ENCODE data around the gene SLC44A4.
"Not testable (repeated sequence)": the region's sequence is repeated elsewhere in the genome, so short reads cannot be mapped to it uniquely, and the experiment has no call there.

Gene SLC44A4

GRCh38 chr6:31919624-31920303 is 41.0 kb upstream of the SLC44A4 start:
- DNase-seq (ENCODE audit: low read depth), result no peak
- H3K4me3 ChIP-seq (ENCODE audit: low read length), result no peak overlapping the region
- no peak for TF ChIP-seq CTCF (conservative IDR thresholded peaks at IDR 0.05; ENCODE audit: low read depth, low read length)

- TF ChIP-seq CTCF (conservative IDR thresholded peaks at IDR 0.05; ENCODE audit: low read depth, low read length), result no peak
These were observed 39.4 kb upstream of the SLC44A4 start for GRCh38 chr6:31918069-31918720.

GRCh38 chr6:31915756-31916155 is 37.0 kb upstream of the SLC44A4 start:
- no peak for DNase-seq (ENCODE audit: low read depth)
- no peak overlapping the region for H3K4me3 ChIP-seq (ENCODE audit: low read length)
- TF ChIP-seq CTCF (conservative IDR thresholded peaks at IDR 0.05; ENCODE audit: low read depth, low read length), result no peak

More at GRCh38 chr6:31918069-31918720, 39.4 kb upstream of the SLC44A4 start:
- no peak for DNase-seq (ENCODE audit: low read depth)
- no peak overlapping the region for H3K4me3 ChIP-seq (ENCODE audit: low read length)

- no peak for TF ChIP-seq CTCF (conservative IDR thresholded peaks at IDR 0.05; ENCODE audit: low read depth, low read length)
- no peak for DNase-seq (ENCODE audit: low read depth)
- no peak overlapping the region for H3K4me3 ChIP-seq (ENCODE audit: low read length)
These were observed 36.6 kb upstream of the SLC44A4 start for GRCh38 chr6:31915351-31915750.

- no peak overlapping the region for H3K4me3 ChIP-seq (ENCODE audit: low read length)
- DNase-seq (ENCODE audit: low read depth), result no peak
- no peak for TF ChIP-seq CTCF (conservative IDR thresholded peaks at IDR 0.05; ENCODE audit: low read depth, low read length)
These were observed 33.2 kb upstream of the SLC44A4 start for GRCh38 chr6:31911826-31912585.

- not testable (repeated sequence) for H3K4me3 ChIP-seq (ENCODE audit: low read length); DNase-seq (ENCODE audit: low read depth)
These were observed 30.5 kb upstream of the SLC44A4 start for GRCh38 chr6:31909298-31909697.

- H3K4me3 ChIP-seq (ENCODE audit: low read length), result no peak overlapping the region
- no peak for DNase-seq (ENCODE audit: low read depth)
- no peak for TF ChIP-seq CTCF (conservative IDR thresholded peaks at IDR 0.05; ENCODE audit: low read depth, low read length)
These were observed 30.0 kb upstream of the SLC44A4 start for GRCh38 chr6:31908791-31909190.

GRCh38 chr6:31908255-31908654 is 29.5 kb upstream of the SLC44A4 start:
- H3K4me3 ChIP-seq (ENCODE audit: low read length); DNase-seq (ENCODE audit: low read depth): not testable (repeated sequence)

All from retinal pigment epithelial cell (primary cell).